GM12878 (cell line): ENCODE data around the gene BEST2. TPM values are rescaled to one million over a fixed set of nuclear protein-coding genes. Genes with fewer than 3 reads are reported as not detected.

Experiments used
- ATAC-seq: fragments of 200-7000 bp; cut with Tn5 transposase; 3 replicates; pipeline ENCODE4 v1.9.1; 2020; ENCODE audit warnings: mild to moderate bottlenecking, moderate library complexity
- BruUV-seq: library from RNA; stranded (reverse); fragments of 400-500 nt; replicated peaks from 2 replicates; lab custom pipeline; 2021; lab: Mats Ljungman, UMichigan
- CTCF ChIA-PET: fragments of 300-600 bp; sonication (Branson Sonifier 250); formaldehyde crosslinking; extraction: SDS; loops from one replicate; lab custom pipeline; 2021; ENCODE audit warnings: inconsistent platforms; lab: Yijun Ruan, JAX
- POLR2A ChIA-PET: fragments of 350-600 bp; formaldehyde crosslinking; extraction: SDS; loops from one replicate; lab custom pipeline; 2021; ENCODE audit warnings: inconsistent platforms; lab: Charles Lee
- RAD21 ChIA-PET: fragments of 300-600 bp; sonication (Branson Sonifier 250); formaldehyde crosslinking; loops from one replicate; lab custom pipeline; 2023; ENCODE audit warnings: antibody characterized with exemption; ENCODE audit not compliant: unreplicated experiment; lab: Charles Lee
- SMC1A ChIA-PET: fragments of 300-600 bp; sonication (Branson Sonifier 250); formaldehyde crosslinking; loops from one replicate; lab custom pipeline; 2023; ENCODE audit not compliant: unreplicated experiment, uncharacterized antibody; lab: Charles Lee
- DNase-seq: peaks from one replicate; pipeline ENCODE4 v3.0.0-alpha.2; 2011; ENCODE audit warnings: low read depth, low spot score
- FAIRE-seq: peaks from 3 replicates; lab custom pipeline; 2011; peaks lifted over from hg19 to GRCh38; lab: Jason Lieb, UNC
- H2AFZ ChIP-seq: 2 replicates; pipeline ENCODE4 v1.6.0; 2011; ENCODE audit warnings: low read depth, low read length, control low read depth; ENCODE audit not compliant: control insufficient read depth
- H3K27ac ChIP-seq: 2 replicates; pipeline ENCODE4 v1.5.1; 2011; ENCODE audit warnings: control low read depth; ENCODE audit not compliant: control insufficient read depth, insufficient read depth
- H3K27me3 ChIP-seq, 2 experiments: replicated peaks in 1 of 2; 2 replicates each; pipeline versions ENCODE4 v1.6.0 to v1.6.1; 2011; ENCODE audit warnings: low read length in 1 of 2; ENCODE audit not compliant: control insufficient read depth in 2 of 2, insufficient read depth in 2 of 2
- H3K36me3 ChIP-seq, 2 experiments: 2 replicates each; pipeline ENCODE4 v1.5.1; 2011; ENCODE audit warnings: low read length in 1 of 2; ENCODE audit not compliant: control insufficient read depth in 2 of 2, insufficient read depth in 2 of 2
- H3K4me1 ChIP-seq: 2 replicates; pipeline ENCODE4 v1.6.1; 2011; ENCODE audit warnings: mild to moderate bottlenecking, low read length, moderate library complexity, mixed read lengths; ENCODE audit not compliant: control insufficient read depth, insufficient read depth
- H3K4me2 ChIP-seq: 2 replicates; pipeline ENCODE4 v1.6.0; 2011; ENCODE audit warnings: control low read depth; ENCODE audit not compliant: control insufficient read depth, insufficient read depth
- H3K4me3 ChIP-seq: fragments of 200-600 bp; sonication (generic); 2 replicates; pipeline ENCODE4 v1.5.1; 2016
- H3K79me2 ChIP-seq: 2 replicates; pipeline ENCODE4 v1.6.0; 2011; ENCODE audit warnings: low read length; ENCODE audit not compliant: control insufficient read depth, insufficient read depth
- H3K9ac ChIP-seq: 2 replicates; pipeline ENCODE4 v1.8.0; 2011; ENCODE audit warnings: low read length, control low read depth, mixed read lengths; ENCODE audit not compliant: control insufficient read depth, insufficient read depth
- H3K9me3 ChIP-seq: replicated peaks from 3 replicates; pipeline ENCODE4 v1.5.1; 2011; ENCODE audit warnings: mild to moderate bottlenecking, low read length; ENCODE audit not compliant: control insufficient read depth, insufficient read depth
- H4K20me1 ChIP-seq: 2 replicates; pipeline ENCODE4 v1.6.0; 2011; ENCODE audit not compliant: control insufficient read depth, insufficient read depth
- BMI1 ChIP-seq: fragments of 450-650 bp; IDR thresholded peaks from 2 replicates; pipeline ENCODE4 v1.6.1; 2016; ENCODE audit warnings: mild to moderate bottlenecking, moderate library complexity, borderline replicate concordance
- EP300 ChIP-seq, 2 experiments: fragments of 150-350 bp in 1 of 2; IDR thresholded peaks; 2 replicates each; pipeline ENCODE4 v1.6.1; 2011 to 2012; ENCODE audit warnings: low read depth in 2 of 2, low read length in 2 of 2, borderline replicate concordance in 1 of 2, improper control_type of control experiment in 1 of 2, inconsistent platforms in 1 of 2; ENCODE audit not compliant: control insufficient read depth in 1 of 2
- FOXK2 ChIP-seq: fragments of 450-650 bp; IDR thresholded peaks from 2 replicates; pipeline ENCODE4 v1.6.1; 2017; ENCODE audit warnings: mild to moderate bottlenecking, moderate library complexity
- MLLT1 ChIP-seq: fragments of 450-650 bp; IDR thresholded peaks from 2 replicates; pipeline ENCODE4 v1.6.1; 2016; ENCODE audit warnings: mild to moderate bottlenecking
- WGBS: methylation state at CpG from one replicate; pipeline ENCODE4 v1.1.6; 2016; ENCODE audit warnings: low lambda C conversion rate; ENCODE audit not compliant: insufficient replicate concordance, insufficient coverage; ENCODE audit errors: missing lambda C conversion rate; 5-methylcytosine and 5-hydroxymethylcytosine counted together
- in situ Hi-C: fragments of 300-500 bp; cut with MboI; formaldehyde crosslinking; loops from 9 replicates; pipeline ENCODE4 v1.14.3; 2018; ENCODE audit warnings: mixed read lengths
- intact Hi-C: fragments of 100-400 bp; cut with micrococcal nuclease; formaldehyde crosslinking; loops from one replicate; pipeline ENCODE4 v1.14.2; 2022; ENCODE audit not compliant: unreplicated experiment
- polyA plus RNA-seq, 11 experiments: library from polyadenylated mRNA; depleted of rRNA in 4 of 11; unstranded in 6 of 11; stranded (reverse) in 5 of 11; fragments of >200 nt; fragmentation: Nextera tagmentation in 4 of 11; fragmentation: Illumina TruSeq in 1 of 11; extraction: Ambion mirVana in 4 of 11; extraction: Trizol in 1 of 11; gene quantifications; 1 replicate in 1 of 11; 2 replicates in 10 of 11; pipeline versions ENCODE4 v1.2.1 to v1.2.3, GENCODE V29; 2011 to 2016; ENCODE audit warnings: inconsistent platforms in 2 of 11, missing spikeins in 2 of 11, low read depth in 1 of 11
- total RNA-seq, 4 experiments: library from RNA; depleted of rRNA in 3 of 4; stranded (reverse); fragments of >200 nt in 3 of 4; fragmentation: Illumina TruSeq in 1 of 4; extraction: Trizol in 1 of 4; gene quantifications; 2 replicates each; pipeline versions ENCODE4 v1.2.1 to v1.2.3, GENCODE V29; 2013 to 2021
- TF ChIP-seq, protein P1 (sequence below): IDR thresholded peaks from 2 replicates; pipeline ENCODE4 v1.6.1; 2012; ENCODE audit warnings: low read depth, low read length, improper control_type of control experiment

The BEST2 gene
- total and polyA plus RNA-seq, 10 of the 15 experiments (the other 5 are each of a cell fraction or from before 2014, with no cell fraction given) = not detected

DNA sequence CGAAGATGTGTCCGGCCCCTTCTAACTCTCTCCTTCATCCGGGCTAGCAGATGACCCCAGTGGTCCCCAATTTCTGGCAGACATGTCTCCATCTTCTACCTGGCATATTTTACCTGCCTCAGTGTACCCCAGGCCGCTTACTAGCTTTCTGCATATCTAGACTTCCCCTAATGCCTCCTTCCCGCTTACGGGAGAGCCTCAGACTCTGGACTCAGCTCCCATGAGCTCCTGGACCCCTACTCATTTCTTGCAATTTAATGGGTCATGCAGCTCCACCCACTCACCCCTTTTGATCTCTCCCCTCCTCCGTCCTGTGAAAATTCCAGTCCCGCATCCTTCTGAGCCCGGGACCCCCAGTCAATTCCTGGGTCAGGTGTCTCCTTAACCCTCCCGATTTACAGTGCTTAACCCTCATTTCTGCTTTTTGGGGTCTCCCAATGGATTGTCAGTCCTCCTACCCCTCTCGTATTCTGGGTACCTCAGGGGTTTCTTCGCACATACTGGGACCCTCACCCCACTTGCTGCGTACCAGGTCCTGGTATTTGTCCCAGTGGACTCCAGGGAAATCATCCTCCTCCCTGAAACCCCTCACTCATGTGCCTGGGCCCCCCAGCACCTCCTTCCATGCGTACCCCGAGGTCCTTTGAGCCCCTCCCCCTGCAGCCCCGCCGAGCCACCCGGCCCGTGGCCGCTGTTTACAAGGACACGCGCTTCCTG, 39.2 kb downstream of the BEST2 start:
- no TSS peak for BruUV-seq
- Histone ChIP-seq H3K4me2 (peak overlapping the region; percentile 97), H3K79me2 (peaks cover 42% of the 10 kb centered on the region), H3K4me3 (peak overlapping the region; percentile 87), H3K9ac (peak overlapping the region; percentile 70), H3K27me3 (no peaks in the 10 kb centered on the region), H2AFZ (no peak overlapping the region), H3K9me3 (no peaks in the 10 kb centered on the region; the same call in 2 of the 3 replicates), H3K36me3 (no peaks in the 10 kb centered on the region), H3K4me1 (peaks cover 44% of the 10 kb centered on the region), H3K27ac (peak overlapping the region; percentile 99), H4K20me1 (no peaks in the 10 kb centered on the region)
- ATAC-seq = no peak
- intact Hi-C loops = loop anchor here (1.0 kb wide), 1 partner anchor 12 kb away; no protein-coding TSS in a partner anchor
- ChIA-PET RAD21 (interaction anchor here (1.4 to 11.4 kb wide), 3 partner anchors 9 to 56 kb away, joined by 3 to 303 read pairs (median 13); partner anchors contain the start of genes HOOK2 and TRIR), CTCF (interaction anchor here (0.8 to 11.1 kb wide), 2 partner anchors 13 to 1410 kb away, joined by 4 to 537 read pairs; partner anchors contain the start of gene HOOK2), SMC1A (interaction anchor here (0.6 to 11.5 kb wide), 3 partner anchors 11 to 366 kb away, joined by 3 to 240 read pairs (median 3); no protein-coding TSS in a partner anchor), POLR2A (interaction anchor here (1.2 to 8.2 kb wide), 7 partner anchors 10 to 361 kb away, joined by 3 to 303 read pairs (median 7); partner anchors contain the start of genes GET3, HOOK2 and RNASEH2A)
- 0 out of 4 replicates have a peak, but pooled peaks of 1 of the 2 experiments have one; percentile 12 for TF ChIP-seq EP300 (IDR thresholded peaks at IDR 0.05; ENCODE audit: borderline replicate concordance in 1 of 2, control insufficient read depth in 1 of 2, low read depth in 2 of 2, low read length in 2 of 2)
- TF ChIP-seq, protein P1, sequence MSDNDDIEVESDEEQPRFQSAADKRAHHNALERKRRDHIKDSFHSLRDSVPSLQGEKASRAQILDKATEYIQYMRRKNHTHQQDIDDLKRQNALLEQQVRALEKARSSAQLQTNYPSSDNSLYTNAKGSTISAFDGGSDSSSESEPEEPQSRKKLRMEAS = peak; percentile 99
- no peak for TF ChIP-seq BMI1
- TF ChIP-seq MLLT1 = 0 out of 2 replicates have a peak, but pooled peaks have one; percentile 10
- TF ChIP-seq FOXK2 = peak; percentile 93
- no peak for FAIRE-seq
- no peak for DNase-seq
- in situ Hi-C loops = no loop called here
- WGBS = under 1% methylated on average over 22 of the region's 22 CpGs
